Measurements from ENCODE around the gene KLC4.

The KLC4 gene

GRCh38 chr6:43059168-43060033 is at the start of gene KLC4, which contains the start of gene MRPL2:
Gene KLC4, plus strand, starts transcription at chr6:43059631. Its CDS starts 1,705 bp downstream, at chr6:43061336.
Gene MRPL2, minus strand, starts transcription at chr6:43059434. Its CDS starts 53 bp downstream, at chr6:43059381.
- peak; percentile 99 for DNase-seq (ENCODE audit: low spot score)

- DNase-seq (ENCODE audit: low spot score) = no peak
These were observed 48.2 kb upstream of the KLC4 start for GRCh38 chr6:43011207-43011606.

- no peak for DNase-seq (ENCODE audit: low spot score)
These were observed 47.1 kb upstream of the KLC4 start for GRCh38 chr6:43012364-43012763.

GRCh38 chr6:43013097-43013842 is 46.2 kb upstream of the KLC4 start:
- no peak for DNase-seq (ENCODE audit: low spot score)

GRCh38 chr6:43013843-43014433 is 45.5 kb upstream of the KLC4 start, which contains the start of the genes KLHDC3 and MEA1:
Gene KLHDC3, plus strand, starts transcription at chr6:43014249. Its CDS starts 2,944 bp downstream, at chr6:43017193.
Gene MEA1, minus strand, starts transcription at chr6:43013946. Its CDS starts 133 bp downstream, at chr6:43013813.
- DNase-seq (ENCODE audit: low spot score) = peak; percentile 99

GRCh38 chr6:43014434-43014909 is 45.0 kb upstream of the KLC4 start:
- no peak for DNase-seq (ENCODE audit: low spot score)

GRCh38 chr6:43016176-43016942 is 43.1 kb upstream of the KLC4 start:
- DNase-seq (ENCODE audit: low spot score) = no peak

GRCh38 chr6:43016943-43017334 is 42.5 kb upstream of the KLC4 start:
- no peak for DNase-seq (ENCODE audit: low spot score)

GRCh38 chr6:43019152-43019551 is 40.3 kb upstream of the KLC4 start:
- DNase-seq (ENCODE audit: low spot score) = no peak

- DNase-seq (ENCODE audit: low spot score) = no peak
These were observed 39.3 kb upstream of the KLC4 start for GRCh38 chr6:43020052-43020705.

GRCh38 chr6:43020847-43021246 is 38.6 kb upstream of the KLC4 start:
- no peak for DNase-seq (ENCODE audit: low spot score)

GRCh38 chr6:43021270-43022047 is 38.0 kb upstream of the KLC4 start, which contains the start of gene RRP36:
Gene RRP36, plus strand, starts transcription at chr6:43021623. Its CDS starts 32 bp downstream, at chr6:43021655.
- peak; percentile 86 for DNase-seq (ENCODE audit: low spot score)

GRCh38 chr6:43024436-43024835 is 35.0 kb upstream of the KLC4 start:
- no peak for DNase-seq (ENCODE audit: low spot score)

- DNase-seq (ENCODE audit: low spot score) = no peak
These were observed 33.1 kb upstream of the KLC4 start for GRCh38 chr6:43026365-43026764.

- no peak for DNase-seq (ENCODE audit: low spot score)
These were observed 30.3 kb upstream of the KLC4 start for GRCh38 chr6:43029120-43029519.

- DNase-seq (ENCODE audit: low spot score) = no peak
These were observed 27.1 kb upstream of the KLC4 start for GRCh38 chr6:43032326-43032725.

- DNase-seq (ENCODE audit: low spot score) = no peak
These were observed 25.8 kb upstream of the KLC4 start for GRCh38 chr6:43033496-43034189.

- no peak for DNase-seq (ENCODE audit: low spot score)
These were observed 25.3 kb upstream of the KLC4 start for GRCh38 chr6:43034190-43034525.

GRCh38 chr6:43035495-43036194 is 23.8 kb upstream of the KLC4 start:
- no peak for DNase-seq (ENCODE audit: low spot score)
